Measurements from ENCODE around the gene STRIP2. TPM values are rescaled to one million over a fixed set of nuclear protein-coding genes. Genes with fewer than 3 reads are reported as not detected.
A peak's percentile ranks its signal among the peaks of the same experiment; 100 is the strongest.

STRIP2 gene
- polyA plus RNA-seq, 1 donor (not counting 4 experiments of a cell fraction or from before 2014, with no cell fraction given): 12.5 TPM

DNA sequence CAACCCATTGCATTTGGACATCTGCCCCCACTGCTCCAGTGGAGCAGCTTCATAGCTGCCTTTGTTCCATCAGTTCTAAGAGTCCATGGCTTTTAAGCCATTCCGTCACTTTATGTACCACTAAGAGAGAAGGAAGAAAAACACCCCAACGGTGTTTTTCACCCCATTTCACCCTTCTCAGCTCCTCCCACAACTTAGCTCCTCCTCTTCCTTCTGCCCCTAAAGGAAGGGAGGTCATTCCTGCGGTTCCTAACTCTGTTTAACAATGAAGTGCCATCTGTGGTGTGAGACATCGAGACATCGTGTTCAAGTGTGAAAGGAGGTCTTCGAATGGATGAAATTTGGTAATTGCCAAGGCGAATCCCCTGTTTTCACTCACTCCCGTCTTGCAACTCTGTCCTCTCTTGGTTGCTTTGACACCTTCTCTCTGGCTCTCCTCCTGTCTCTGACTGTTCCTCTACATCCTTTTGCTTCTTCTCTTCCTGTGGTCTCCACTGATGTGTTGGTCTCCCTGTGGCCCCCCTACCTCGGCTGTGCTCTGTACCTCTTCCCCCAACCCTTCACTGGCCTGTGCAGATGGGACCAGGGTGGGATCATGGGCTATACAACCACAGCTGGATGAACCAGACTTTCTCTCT lies 91.1 kb downstream of the STRIP2 start:
- Histone ChIP-seq H3K4me2 (ENCODE audit: control insufficient read depth, extremely low read depth, insufficient read depth, low read depth, low read length) (no peak overlapping the region), H3K9me3 (ENCODE audit: control insufficient read depth, low read depth, low read length) (no peaks in the 10 kb centered on the region), H4K20me1 (ENCODE audit: control insufficient read depth, extremely low read depth, insufficient read depth, low read length) (no peaks in the 10 kb centered on the region), H2AFZ (ENCODE audit: control insufficient read depth, low read length) (no peak overlapping the region), H3K79me2 (ENCODE audit: control insufficient read depth, insufficient read depth, low read length) (no peaks in the 10 kb centered on the region), H3K36me3 (ENCODE audit: control insufficient read depth in 2 of 2, extremely low read depth in 1 of 2, insufficient read depth in 2 of 2, low read length in 2 of 2) (no peaks in the 10 kb centered on the region), H3K9me1 (ENCODE audit: control insufficient read depth, extremely low read depth, insufficient read depth, low read length) (no peaks in the 10 kb centered on the region), H3K9ac (ENCODE audit: control insufficient read depth, extremely low read depth, insufficient read depth, low read length) (no peak overlapping the region), H3K4me3 (ENCODE audit: control insufficient read depth in 2 of 3, extremely low read depth in 1 of 3, insufficient read depth in 2 of 3, low read depth in 1 of 3, low read length in 3 of 3) (no peak overlapping the region), H3K27me3 (ENCODE audit: control insufficient read depth, extremely low read depth, insufficient read depth, low read length) (peaks cover 4% of the 10 kb centered on the region), H3K4me1 (ENCODE audit: control insufficient read depth, extremely low read depth, insufficient read depth, low read length) (peaks cover 9% of the 10 kb centered on the region), H3K27ac (ENCODE audit: control insufficient read depth, insufficient read depth, low read length) (no peak overlapping the region)
- no peak for TF ChIP-seq EZH2 (IDR thresholded peaks at IDR 0.05; ENCODE audit: low read length)
- TF ChIP-seq, protein P1, sequence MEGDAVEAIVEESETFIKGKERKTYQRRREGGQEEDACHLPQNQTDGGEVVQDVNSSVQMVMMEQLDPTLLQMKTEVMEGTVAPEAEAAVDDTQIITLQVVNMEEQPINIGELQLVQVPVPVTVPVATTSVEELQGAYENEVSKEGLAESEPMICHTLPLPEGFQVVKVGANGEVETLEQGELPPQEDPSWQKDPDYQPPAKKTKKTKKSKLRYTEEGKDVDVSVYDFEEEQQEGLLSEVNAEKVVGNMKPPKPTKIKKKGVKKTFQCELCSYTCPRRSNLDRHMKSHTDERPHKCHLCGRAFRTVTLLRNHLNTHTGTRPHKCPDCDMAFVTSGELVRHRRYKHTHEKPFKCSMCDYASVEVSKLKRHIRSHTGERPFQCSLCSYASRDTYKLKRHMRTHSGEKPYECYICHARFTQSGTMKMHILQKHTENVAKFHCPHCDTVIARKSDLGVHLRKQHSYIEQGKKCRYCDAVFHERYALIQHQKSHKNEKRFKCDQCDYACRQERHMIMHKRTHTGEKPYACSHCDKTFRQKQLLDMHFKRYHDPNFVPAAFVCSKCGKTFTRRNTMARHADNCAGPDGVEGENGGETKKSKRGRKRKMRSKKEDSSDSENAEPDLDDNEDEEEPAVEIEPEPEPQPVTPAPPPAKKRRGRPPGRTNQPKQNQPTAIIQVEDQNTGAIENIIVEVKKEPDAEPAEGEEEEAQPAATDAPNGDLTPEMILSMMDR (optimal IDR thresholded peaks at IDR 0.05 in 1 of 3, IDR thresholded peaks at IDR 0.05 in 1 of 3, conservative IDR thresholded peaks at IDR 0.05 in 1 of 3; ENCODE audit: extremely low read depth in 1 of 3, insufficient read depth in 2 of 3, low read length in 3 of 3): no peak
- peak; percentile 9 for FAIRE-seq
- DNase-seq (ENCODE audit: low read depth, low spot score): no peak
- dilution Hi-C loops (cut with MboI; ENCODE audit: extremely low pct_ligation_motif_present, low sequenced_read_pairs): no loop called here

DNA sequence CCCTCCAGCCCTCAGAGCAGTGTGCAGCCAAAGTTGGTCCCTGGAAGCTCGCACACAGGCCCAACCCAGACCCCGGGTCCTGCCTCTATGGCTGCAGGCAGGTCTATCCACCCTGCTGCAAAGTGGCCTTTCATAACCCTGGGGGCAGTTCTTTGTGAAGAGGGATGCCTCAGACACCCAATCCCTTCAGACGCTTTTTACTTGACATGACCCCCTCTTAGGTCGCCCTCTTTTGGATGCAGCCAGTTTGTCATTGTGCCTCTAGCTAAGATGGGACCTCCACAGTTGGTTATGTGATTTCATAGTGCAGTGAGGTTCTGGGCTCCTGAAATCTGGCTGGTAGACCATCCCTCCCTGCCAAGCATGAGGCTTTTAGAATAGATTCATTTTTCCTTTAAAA lies 95.4 kb downstream of the STRIP2 start:
- DNase-seq (ENCODE audit: low read depth, low spot score) (no peak), FAIRE-seq (no peak)
- Histone ChIP-seq H3K4me3 (ENCODE audit: control insufficient read depth in 2 of 3, extremely low read depth in 1 of 3, insufficient read depth in 2 of 3, low read depth in 1 of 3, low read length in 3 of 3) (no peak overlapping the region), H4K20me1 (ENCODE audit: control insufficient read depth, extremely low read depth, insufficient read depth, low read length) (no peaks in the 10 kb centered on the region), H3K9me3 (ENCODE audit: control insufficient read depth, low read depth, low read length) (no peaks in the 10 kb centered on the region), H3K36me3 (ENCODE audit: control insufficient read depth in 2 of 2, extremely low read depth in 1 of 2, insufficient read depth in 2 of 2, low read length in 2 of 2) (no peaks in the 10 kb centered on the region), H3K4me2 (ENCODE audit: control insufficient read depth, extremely low read depth, insufficient read depth, low read depth, low read length) (no peak overlapping the region), H3K4me1 (ENCODE audit: control insufficient read depth, extremely low read depth, insufficient read depth, low read length) (peaks cover 18% of the 10 kb centered on the region), H3K27ac (ENCODE audit: control insufficient read depth, insufficient read depth, low read length) (no peak overlapping the region), H3K9ac (ENCODE audit: control insufficient read depth, extremely low read depth, insufficient read depth, low read length) (no peak overlapping the region), H2AFZ (ENCODE audit: control insufficient read depth, low read length) (no peak overlapping the region), H3K9me1 (ENCODE audit: control insufficient read depth, extremely low read depth, insufficient read depth, low read length) (no peaks in the 10 kb centered on the region), H3K79me2 (ENCODE audit: control insufficient read depth, insufficient read depth, low read length) (no peaks in the 10 kb centered on the region), H3K27me3 (ENCODE audit: control insufficient read depth, extremely low read depth, insufficient read depth, low read length) (no peaks in the 10 kb centered on the region)
- dilution Hi-C loops (cut with MboI; ENCODE audit: extremely low pct_ligation_motif_present, low sequenced_read_pairs): no loop called here
- no peak for TF ChIP-seq EZH2 (IDR thresholded peaks at IDR 0.05; ENCODE audit: low read length)
- TF ChIP-seq, protein P1 (optimal IDR thresholded peaks at IDR 0.05 in 1 of 3, IDR thresholded peaks at IDR 0.05 in 1 of 3, conservative IDR thresholded peaks at IDR 0.05 in 1 of 3; ENCODE audit: extremely low read depth in 1 of 3, insufficient read depth in 2 of 3, low read length in 3 of 3): no peak
